Adipose tissue (tissue), 3 donors: ENCODE data around the gene HEY2. TPM values are rescaled to one million over a fixed set of nuclear protein-coding genes. Genes with fewer than 3 reads are reported as not detected.
"Not testable (repeated sequence)": the region's sequence is repeated elsewhere in the genome, so short reads cannot be mapped to it uniquely, and the experiment has no call there.

Experiments
- H3K27ac ChIP-seq: one replicate; pipeline ENCODE4 v1.5.1; 2013; ENCODE audit warnings: low read depth, low read length
- WGBS, 3 donors: extraction: QIAGEN DNeasy Blood & Tissue Kit; methylation state at CpG; one replicate each; pipeline ENCODE4 v1.1.7; 2013; 5-methylcytosine and 5-hydroxymethylcytosine counted together
- polyA plus RNA-seq, 3 donors: library from polyadenylated mRNA; stranded (reverse); fragments of 200-250 nt; gene quantifications; one replicate each; pipeline ENCODE4 v1.2.3, GENCODE V29; 2013
- donor health status: healthy with polysubstance abuse.
- donor health status: Bipolar disorder and iron deficiency.
- donor health status: healthy.

HEY2 gene
- 1 to 10 TPM; 1.6 to 3.3 (median 1.7) TPM for polyA plus RNA-seq

DNA sequence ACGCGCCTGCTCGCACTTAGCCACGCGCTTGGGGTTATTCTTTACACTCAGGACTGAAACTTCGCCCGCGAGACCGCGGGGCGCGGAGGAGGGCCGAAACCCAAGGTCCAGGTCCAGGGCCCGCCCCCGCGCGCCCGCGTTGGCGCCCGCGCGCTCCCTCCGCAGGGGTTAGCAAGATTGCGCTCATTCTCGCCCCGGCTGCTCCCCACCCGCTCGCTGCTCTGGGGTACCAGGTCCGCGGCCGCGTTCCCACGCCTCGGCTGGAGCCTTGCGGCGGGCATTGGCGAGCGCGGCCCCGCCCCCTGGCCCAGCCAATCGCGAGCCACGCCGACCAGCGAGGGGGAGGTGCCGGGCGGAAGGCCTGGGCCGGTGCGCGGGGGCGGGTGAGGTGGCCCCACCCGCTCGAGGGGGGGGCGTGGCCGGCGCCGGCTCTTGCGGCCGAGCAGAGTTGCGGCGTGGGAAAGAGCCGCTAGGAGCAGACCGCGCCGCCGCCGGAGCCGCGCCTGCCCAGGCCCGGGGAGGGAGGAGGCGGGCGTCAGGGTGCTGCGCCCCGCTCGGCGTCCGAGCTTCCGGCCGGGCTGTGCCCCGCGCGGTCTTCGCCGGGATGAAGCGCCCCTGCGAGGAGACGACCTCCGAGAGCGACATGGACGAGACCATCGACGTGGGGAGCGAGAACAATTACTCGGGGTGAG lies at the start of gene HEY2:
HEY2 (plus strand) TSS at position 460 of the 692 bp plus-strand sequence; CDS start at position 605, 145 bp downstream.
- peak within 1 kb of the TSS; percentile 12 for H3K27ac ChIP-seq
- 0 to 1% (median 0%) methylated on average over 66 to 95 of the region's 95 CpGs for WGBS, 3 donors

DNA sequence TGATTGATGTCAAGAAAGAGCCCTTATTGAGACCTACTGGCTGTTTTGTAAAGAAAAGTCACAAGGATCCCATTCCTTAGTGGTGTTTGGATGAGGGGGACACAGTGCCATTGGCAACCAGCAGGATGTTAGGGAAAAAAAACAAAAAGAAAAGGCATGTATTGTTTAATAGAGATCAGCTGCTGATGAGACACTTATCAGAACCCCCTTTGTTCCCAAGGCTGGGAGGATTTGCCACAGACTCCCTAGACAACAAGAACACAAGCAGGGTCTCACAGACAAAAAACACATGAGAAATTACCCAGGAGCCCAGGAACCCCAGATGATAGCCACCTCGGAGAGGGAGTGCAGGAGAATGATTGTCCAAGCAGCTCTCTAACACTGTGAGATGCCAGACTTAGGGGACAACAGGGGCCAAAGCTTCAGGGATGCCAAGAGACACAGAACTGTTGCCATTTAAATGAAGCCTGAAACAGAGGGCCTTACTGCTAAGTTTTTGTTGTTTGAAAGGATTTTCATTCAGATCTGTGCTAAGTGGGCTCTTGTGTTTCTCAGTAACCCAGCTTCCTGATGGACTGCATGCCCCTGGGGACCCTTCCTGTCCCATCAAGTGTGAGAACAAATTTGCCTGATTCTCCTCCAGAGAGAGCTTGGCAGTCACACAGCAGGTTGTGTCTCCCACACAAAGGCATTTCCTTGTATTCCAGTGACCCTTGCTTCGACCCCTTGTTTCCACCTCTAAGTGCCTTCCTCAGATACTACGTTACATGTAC lies 48.7 kb upstream of the HEY2 start:
- no peak overlapping the region for H3K27ac ChIP-seq
- WGBS, 3 donors: 79 to 81% (median 79%) methylated on average over 3 of the region's 3 CpGs

DNA sequence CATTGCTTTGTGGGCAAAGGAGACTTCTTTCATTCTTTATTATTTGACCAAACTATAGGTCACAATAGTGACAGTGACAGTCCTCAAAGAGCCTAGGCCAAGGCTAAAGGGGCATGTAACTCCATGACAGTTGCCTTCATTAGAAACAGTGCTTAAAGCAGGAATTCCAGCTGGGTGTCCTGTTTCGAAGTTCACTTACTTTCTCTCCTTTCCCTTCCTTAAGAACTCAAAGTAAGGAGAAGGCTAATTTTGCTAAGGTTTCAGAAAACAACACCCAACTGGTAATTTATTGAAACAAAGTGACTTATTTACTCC lies 48.1 kb upstream of the HEY2 start:
- no peak overlapping the region for H3K27ac ChIP-seq
- 77 to 86% (median 80%) methylated on average over 1 of the region's 1 CpG for WGBS, 3 donors

DNA sequence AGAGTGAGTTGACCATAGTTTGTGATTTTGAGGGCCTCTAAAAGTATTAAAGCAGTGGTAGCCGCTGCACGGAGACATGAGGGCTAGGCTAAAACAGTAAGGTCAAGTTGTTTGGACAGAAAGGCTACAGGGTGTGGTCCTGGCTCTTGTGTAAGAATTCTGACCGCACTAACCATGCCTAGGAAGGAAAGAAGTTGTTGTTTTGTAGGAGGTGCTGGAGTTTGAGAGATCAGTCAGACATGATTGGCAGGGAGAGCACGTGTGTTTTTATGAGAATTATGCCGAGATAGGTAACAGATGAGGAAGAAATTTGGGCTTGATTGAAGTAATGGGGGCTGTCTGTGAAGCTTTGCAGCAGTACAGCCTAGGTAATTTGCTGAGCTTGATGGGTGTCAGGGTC lies 45.5 kb upstream of the HEY2 start:
- WGBS, 3 donors: 77 to 92% (median 88%) methylated on average over 2 to 5 of the region's 5 CpGs
- not testable (repeated sequence) for H3K27ac ChIP-seq

DNA sequence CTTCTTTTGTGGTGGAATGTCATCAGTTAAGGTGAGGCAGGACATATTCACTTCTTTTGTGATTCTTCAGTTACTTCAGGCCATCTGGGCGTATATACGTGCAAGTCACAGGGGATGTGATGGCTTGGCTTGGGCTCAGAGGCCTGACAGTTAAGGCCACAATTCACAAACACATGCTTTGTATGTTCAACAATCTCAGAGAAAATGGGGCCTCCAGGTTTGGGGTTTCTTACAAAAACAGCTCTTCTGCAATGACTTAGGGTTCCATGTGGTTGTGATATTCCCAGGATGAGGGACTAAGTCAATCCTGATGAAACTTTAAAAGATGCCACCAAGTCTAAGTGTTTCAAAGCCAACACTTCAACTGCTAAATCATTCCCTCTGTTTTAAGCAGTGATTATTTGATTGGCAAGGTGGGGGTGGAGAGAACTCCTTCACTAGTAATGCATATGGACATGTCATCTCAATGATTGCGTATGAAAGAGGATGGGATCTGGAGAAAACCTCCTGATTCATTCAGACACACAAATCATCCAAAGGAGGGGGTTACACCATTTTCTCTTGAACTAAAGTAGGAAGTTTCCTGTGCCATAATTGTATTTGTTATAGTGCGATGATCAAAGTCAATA lies 41.7 kb upstream of the HEY2 start:
- no peak overlapping the region for H3K27ac ChIP-seq
- WGBS, 3 donors: 73 to 81% (median 77%) methylated on average over 4 of the region's 4 CpGs

DNA sequence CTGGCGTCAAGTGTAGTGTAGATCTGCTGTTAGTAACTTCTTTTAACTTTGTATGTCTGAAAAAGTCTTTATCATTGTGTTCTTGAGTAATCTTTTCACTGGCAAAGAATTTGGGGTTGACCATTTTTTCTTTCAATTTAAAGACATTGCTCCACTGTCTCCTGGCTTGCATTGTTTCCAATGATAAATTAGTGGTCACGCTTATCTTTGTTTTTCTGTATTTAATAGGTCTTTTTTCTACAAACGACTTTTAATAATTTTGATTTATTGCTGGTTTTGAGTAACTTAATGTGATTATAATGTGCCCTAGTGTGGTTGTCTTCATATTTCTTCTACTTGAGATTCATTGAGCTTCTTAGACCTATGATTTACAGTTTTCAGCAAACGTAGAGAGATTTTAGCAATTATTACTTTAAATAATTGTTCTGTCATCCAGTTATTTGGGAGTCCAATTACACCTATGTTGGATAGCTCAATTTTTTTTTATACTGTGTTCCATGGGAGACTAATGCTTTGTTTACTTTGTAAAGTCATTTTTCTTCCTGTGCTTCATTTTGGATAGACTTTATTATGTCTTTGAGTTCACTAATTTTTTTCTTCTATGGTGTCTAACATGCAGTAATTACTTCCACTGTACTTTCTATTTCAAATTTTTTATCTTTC lies 38.3 kb upstream of the HEY2 start:
- H3K27ac ChIP-seq: no peak overlapping the region
- 74 to 86% (median 84%) methylated on average over 4 of the region's 4 CpGs for WGBS, 3 donors

DNA sequence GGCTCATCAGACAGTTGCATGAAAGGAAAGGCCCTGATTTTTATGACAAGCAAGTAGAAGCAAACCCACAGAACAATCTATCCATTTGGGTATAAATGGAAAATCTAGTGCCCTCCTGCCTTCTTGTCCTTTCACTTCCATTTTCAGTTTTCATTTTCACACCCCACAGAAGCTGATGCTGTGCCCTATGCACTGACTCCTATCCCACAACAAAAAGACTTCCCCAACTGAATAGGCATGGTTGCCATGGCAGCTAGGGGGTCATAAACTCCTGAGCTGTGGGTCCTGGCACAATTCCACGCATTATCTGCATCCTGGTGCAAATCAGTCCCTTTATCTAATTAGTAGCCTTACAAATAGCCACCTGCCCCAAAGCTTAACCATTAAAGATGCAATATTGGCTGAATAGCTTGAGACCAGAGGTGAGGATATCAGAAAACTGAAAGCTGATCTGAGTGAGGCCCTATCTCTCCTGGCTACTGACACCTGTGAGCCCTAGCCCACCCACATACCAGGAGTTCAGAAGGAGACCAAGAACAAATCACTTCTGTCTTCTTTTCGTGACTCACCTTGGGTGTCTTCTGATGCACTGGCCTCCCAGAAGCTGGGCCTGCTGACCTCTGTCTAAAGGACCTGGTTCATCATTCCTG lies 34.9 kb upstream of the HEY2 start:
- WGBS, 3 donors: 68 to 82% (median 75%) methylated on average over 2 of the region's 2 CpGs
- no peak overlapping the region for H3K27ac ChIP-seq

DNA sequence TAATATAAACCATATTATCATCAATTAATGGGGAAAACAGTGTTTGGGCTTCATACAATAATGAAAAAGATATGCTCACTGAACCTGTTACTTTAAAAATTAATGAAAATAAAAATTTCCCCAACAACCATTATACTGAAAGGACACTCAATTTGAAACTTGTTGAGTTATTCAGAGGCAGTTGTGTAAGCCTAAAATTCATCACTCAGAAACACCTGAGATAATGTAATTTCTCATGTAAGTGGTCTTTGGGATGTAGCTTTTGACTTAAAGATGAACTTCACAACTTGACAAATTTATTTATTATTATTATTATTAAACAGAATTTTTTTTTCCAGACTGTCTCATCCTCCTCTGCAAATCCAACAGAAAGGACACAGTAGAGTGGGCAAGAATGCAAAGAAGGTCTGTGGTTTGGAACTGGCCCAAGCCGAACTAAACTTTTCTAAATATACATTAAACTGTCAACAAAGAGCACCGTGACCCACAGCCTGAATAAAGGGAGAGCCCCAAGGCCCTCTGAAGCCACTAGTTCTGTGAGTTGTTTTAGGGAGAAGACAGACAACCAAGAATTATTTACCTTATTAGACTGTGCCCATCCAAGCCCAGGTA lies 32.2 kb upstream of the HEY2 start:
- WGBS, 3 donors: 47 to 68% (median 56%) methylated on average over 2 of the region's 2 CpGs
- no peak overlapping the region for H3K27ac ChIP-seq

DNA sequence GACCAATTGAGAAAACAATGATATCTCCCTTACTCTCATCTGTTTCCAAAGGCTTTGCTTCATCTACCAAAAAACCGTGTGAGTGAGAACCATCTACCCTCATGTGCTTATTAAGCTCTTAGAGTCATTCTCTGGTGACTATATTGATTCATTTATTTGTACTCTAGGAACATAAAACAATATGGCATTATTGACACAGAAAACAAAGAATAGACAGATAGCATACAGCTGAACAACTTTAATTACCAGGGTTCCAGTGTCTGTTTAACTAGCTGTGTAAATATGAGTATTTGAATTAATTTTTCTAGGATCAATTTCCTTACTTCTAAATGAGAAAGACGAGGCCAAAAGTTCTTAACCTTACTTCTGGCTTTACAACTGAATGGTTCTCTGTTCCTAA lies 31.3 kb upstream of the HEY2 start:
- 31 to 82% (median 78%) methylated on average over 2 of the region's 2 CpGs for WGBS, 3 donors
- H3K27ac ChIP-seq: no peak overlapping the region

DNA sequence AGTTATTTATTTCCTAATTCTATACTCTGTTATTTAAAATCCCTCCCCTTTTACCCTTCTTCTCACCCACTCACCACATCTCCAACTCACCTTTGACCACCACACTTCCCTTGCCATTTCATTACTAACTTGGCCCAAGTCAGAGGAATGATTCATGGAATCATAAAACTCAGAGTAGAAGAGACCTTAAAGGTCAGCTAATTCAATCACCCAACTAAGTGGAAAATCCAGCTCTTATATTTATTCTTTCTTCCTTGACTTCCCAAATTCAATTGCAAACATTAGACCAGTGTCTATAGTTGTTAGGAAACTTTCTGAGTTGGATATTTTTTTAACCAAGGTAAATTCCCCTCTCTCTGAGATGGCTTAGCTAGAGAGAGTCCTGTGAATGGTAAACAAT lies 26.5 kb upstream of the HEY2 start:
- H3K27ac ChIP-seq: no peak overlapping the region

DNA sequence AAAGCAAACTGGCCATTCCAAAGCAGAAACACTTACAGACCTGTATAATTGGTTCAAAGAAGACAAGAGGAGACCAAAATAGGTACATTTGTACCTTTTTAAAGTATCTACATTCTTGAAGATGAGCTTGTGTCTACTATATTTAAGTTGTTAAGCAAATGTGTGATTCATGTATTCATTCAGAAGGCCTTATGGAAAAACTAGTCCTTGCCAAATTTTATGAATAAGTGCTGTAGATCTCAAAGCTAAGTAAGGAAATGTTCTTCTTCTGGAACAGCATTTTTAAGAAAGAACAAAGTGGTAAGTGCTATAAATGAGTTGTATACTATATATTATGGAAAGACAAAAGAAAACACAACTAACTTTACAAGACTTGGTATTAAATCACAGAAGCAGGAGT lies 22.2 kb upstream of the HEY2 start:
- H3K27ac ChIP-seq: no peak overlapping the region

DNA sequence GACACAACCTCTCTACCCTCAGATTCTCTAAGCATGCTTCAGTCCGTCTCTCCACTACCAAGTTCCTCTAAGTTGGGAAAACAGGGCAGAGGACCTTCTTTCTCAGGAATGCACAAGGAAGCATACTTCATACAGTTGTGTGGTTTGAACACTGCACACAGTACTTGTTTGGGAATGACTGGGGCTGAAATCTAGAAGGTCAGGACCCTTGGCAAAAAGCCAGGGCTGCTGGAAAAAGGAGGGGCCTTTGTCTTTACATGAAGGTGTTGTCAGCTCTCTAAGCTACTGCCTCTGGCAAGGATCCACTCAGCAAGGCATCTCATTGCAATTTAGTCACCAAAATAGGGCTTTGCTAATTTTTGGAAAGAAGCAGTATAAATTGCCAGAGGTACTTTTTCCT lies 20.7 kb upstream of the HEY2 start:
- 68 to 100% (median 90%) methylated on average over 1 of the region's 1 CpG for WGBS, 3 donors
- no peak overlapping the region for H3K27ac ChIP-seq

DNA sequence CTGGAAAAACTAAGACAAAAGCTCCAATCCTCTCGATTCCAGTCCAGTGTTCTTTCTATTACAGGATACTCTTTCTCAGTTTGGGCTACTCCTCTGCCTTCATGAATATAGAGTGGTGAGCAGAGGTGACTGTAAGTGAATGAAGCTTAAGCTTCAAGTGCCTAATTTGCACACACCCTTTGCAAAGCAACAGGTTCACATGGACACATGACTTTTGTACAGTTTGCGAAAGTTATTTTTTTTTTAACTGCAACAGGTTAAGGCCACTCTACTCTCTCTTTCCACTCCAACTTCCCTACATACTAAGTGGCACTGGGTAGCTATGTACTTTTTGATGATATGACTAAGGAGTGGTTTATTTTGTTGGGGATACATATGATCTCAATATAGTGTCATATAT lies 19.4 kb upstream of the HEY2 start:
- H3K27ac ChIP-seq: no peak overlapping the region
- 83 to 87% (median 86%) methylated on average over 2 of the region's 2 CpGs for WGBS, 3 donors

DNA sequence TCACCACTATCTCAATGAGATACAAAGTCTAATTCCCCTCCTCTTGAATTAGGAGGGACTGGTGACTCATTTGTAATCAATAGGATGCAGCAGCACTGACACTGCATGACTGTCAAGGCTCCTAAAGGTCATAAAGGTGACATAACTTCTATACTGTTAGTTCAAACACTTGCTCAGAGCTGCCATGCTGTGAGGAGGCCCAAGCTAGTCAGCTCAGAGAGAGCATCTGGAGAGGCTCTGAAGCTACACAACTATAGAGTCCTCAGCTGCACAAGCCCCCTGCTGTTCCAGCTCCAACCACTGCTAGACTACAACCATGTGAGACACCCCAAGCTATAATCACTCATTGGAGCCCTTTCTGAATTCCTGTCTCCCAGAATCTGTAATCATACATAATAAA lies 17.0 kb upstream of the HEY2 start:
- H3K27ac ChIP-seq: no peak overlapping the region

DNA sequence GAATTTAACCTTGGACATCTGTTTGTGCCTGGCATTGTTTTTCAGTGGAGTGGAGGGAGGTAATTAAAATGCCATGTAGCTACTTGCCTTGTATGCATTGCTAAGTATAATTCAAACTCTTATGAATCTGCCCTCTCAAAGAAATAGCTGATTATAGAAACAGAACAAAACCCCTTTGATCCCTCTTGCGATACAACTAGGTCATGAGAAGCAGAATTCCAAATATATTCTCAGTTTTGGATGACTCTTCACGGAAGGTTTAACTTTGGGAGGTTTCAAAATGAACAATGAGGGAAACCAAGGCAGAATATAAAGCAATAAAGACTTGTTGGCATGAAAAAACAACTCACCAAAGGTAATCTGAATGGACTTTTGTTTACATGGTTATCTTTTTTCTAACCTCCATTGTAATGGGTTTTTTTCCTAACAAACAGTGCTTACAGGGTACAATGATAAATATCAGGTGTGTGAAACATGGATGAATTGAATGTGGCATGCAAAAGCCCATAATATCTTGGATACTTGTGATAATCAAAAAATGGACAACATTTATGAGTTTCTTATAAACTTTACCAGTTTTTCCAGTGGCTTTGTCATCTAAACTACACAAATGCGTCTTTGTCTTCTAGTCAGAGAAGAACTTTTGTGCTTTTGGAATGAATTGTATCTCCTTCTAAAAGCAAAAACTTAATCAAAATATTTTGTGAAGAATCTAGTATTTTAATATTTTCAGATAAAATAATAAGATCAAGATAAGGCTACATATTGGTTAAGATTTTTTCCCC lies 15.7 kb upstream of the HEY2 start:
- 90 to 92% (median 90%) methylated on average over 3 of the region's 3 CpGs for WGBS, 3 donors
- H3K27ac ChIP-seq: no peak overlapping the region

DNA sequence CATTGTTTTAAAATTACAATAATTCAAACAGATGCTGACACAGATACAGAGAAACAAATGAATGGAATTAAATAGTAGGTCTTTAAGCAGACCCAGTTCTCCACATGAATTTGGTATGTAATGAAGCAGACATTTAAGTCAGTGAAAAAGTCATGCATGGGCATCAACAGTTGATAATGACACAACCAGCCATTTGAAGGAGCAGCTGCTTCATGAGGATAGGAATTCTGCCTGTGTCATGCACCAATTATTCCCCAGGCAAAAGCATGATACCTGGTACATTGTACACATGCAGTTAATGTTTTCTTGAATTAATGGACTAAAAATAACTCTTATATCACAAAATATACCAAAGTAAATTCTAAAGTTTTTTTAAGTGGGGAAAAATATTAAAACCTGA lies 11.2 kb upstream of the HEY2 start:
- H3K27ac ChIP-seq: no peak overlapping the region

DNA sequence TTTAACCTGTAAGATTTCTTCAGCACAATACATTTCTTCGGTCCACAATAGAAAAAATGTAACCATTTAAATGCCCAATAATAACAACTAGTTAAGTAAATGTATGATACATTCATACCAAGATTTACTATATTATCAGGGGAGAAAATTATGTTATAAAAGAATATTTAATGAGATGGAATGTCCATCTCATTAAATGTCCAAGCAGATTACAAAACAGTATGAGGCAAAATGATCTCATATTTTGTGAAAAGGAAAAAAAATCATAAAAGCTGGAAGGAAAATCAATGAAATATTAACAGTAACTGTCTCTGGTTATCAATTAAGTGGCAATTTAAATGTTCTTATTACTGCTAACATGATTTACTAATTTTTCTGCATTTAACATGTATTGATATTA lies 10.1 kb upstream of the HEY2 start:
- 86 to 94% (median 91%) methylated on average over 1 of the region's 1 CpG for WGBS, 3 donors
- H3K27ac ChIP-seq: no peak overlapping the region

DNA sequence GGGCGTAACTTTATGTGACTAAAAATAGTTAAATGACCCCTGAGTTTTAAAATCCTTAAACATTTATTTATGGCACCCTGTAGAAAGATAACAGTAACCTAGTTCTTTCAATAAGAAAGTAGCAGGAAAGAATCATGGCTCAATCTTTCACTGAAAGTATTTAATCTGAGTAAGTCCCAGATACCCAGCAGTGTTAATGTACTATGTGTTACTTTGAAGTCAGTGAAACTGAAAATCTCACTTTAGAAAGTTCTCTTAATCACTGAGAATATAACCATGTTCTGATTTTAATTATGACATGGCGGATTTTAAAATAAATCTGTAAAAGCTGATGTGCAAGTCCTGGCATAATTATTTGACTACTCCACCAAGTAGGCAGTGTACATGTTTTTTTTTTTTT lies 8.1 kb upstream of the HEY2 start:
- WGBS, 3 donors: 94 to 96% (median 96%) methylated on average over 2 of the region's 2 CpGs
- no peak overlapping the region for H3K27ac ChIP-seq
